ENCODE data around the gene GCGR. TPM values are rescaled to one million over a fixed set of nuclear protein-coding genes. Genes with fewer than 3 reads are reported as not detected.
"Not testable (repeated sequence)": the region's sequence is repeated elsewhere in the genome, so short reads cannot be mapped to it uniquely, and the experiment has no call there.

Gene GCGR
- total RNA-seq, 2 experiments from 2014 or later, result not detected

DNA sequence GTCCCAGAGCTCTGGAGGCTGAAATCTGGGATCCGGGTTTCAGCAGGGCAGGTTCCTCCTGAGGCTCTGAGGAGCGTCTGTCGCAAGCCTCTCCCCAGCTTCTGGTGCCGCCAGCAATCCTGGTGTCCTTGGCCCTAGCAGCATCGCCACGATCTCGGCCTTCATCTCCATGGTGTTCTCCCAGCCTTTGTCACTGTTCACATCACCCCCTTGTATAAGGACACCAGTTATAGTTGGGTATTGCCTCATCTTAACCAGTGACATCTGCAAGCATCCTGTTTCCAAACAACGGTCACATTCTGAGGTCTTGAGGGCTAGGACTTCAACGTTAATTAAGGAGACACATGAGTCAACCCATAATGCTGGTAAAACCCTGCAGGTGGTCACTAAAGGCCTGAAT lies 33.7 kb downstream of the GCGR start:
- intact Hi-C loops (cut with micrococcal nuclease; ENCODE audit: unreplicated experiment), result no loop called here
- no peaks in the 10 kb centered on the region for H4K20me1 ChIP-seq (ENCODE audit: insufficient read depth, low read length)
- no peaks in the 10 kb centered on the region for H3K9me3 ChIP-seq (ENCODE audit: low read length)
- no peak overlapping the region for H3K27ac ChIP-seq (ENCODE audit: low read depth, low read length, poor library complexity, severe bottlenecking)
- no peak for TF ChIP-seq EZH2phosphoT487 (IDR thresholded peaks at IDR 0.05; ENCODE audit: borderline replicate concordance, low read depth, low read length)
- TF ChIP-seq, protein P1, sequence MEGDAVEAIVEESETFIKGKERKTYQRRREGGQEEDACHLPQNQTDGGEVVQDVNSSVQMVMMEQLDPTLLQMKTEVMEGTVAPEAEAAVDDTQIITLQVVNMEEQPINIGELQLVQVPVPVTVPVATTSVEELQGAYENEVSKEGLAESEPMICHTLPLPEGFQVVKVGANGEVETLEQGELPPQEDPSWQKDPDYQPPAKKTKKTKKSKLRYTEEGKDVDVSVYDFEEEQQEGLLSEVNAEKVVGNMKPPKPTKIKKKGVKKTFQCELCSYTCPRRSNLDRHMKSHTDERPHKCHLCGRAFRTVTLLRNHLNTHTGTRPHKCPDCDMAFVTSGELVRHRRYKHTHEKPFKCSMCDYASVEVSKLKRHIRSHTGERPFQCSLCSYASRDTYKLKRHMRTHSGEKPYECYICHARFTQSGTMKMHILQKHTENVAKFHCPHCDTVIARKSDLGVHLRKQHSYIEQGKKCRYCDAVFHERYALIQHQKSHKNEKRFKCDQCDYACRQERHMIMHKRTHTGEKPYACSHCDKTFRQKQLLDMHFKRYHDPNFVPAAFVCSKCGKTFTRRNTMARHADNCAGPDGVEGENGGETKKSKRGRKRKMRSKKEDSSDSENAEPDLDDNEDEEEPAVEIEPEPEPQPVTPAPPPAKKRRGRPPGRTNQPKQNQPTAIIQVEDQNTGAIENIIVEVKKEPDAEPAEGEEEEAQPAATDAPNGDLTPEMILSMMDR (conservative IDR thresholded peaks at IDR 0.05; ENCODE audit: low read length), result no peak
- ChIA-PET CTCF (ENCODE audit: unreplicated experiment) (no interaction called here), POLR2A (no interaction called here)
- peaks cover 7% of the 10 kb centered on the region; the same call in 1 of the 2 replicates for H3K79me2 ChIP-seq (ENCODE audit: insufficient read depth, low read depth, low read length)
- H3K4me2 ChIP-seq (ENCODE audit: low read length), result no peak overlapping the region
- peaks cover 11% of the 10 kb centered on the region for H3K4me1 ChIP-seq (ENCODE audit: insufficient read depth, low read length, poor library complexity, severe bottlenecking)
- no peak overlapping the region for H2AFZ ChIP-seq (ENCODE audit: low read length)
- H3K9me2 ChIP-seq (ENCODE audit: insufficient read depth, low read length), result no peaks in the 10 kb centered on the region
- no peak overlapping the region for H3K4me3 ChIP-seq (ENCODE audit: low read depth, low read length, poor library complexity, severe bottlenecking)
- peaks cover 4% of the 10 kb centered on the region for H3K36me3 ChIP-seq (ENCODE audit: insufficient read depth, low read length)
- no TSS peak for BruUV-seq (replicated peaks)
- no peak for DNase-seq (ENCODE audit: low spot score)

DNA sequence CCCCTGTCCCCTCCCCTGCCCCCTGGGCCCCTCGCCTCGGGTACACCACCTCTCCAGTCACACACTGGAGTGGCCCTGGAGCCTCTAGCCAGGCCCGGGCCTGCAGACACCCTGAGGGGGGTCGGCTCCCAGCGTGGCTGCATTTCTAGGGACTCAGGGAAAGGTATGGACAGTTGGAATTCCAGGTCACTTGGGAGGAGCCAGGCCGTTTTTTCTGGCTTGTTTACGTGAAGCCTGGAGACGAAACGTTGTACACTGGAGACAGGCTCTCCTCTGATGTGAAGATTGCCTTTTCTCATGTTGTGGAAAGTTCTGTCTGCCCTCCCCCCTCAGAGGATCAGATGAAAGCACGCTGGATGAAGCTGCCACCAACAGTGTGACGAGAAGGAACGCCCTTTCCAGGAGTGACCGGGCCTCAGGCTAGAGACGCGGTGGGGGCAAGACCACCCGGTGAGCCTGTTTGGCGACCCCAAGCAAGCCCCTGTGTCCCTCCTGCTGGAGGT lies 34.9 kb downstream of the GCGR start:
- BruUV-seq (replicated peaks), result no TSS peak

GRCh38 chr17:81839301-81839700 lies 35.4 kb downstream of the GCGR start:
- no peak for DNase-seq (ENCODE audit: low spot score)
- intact Hi-C loops (cut with micrococcal nuclease; ENCODE audit: unreplicated experiment), result no loop called here
- CTCF ChIA-PET (ENCODE audit: unreplicated experiment), result no interaction called here
- Histone ChIP-seq H3K79me2 (ENCODE audit: insufficient read depth, low read depth, low read length) (no peaks in the 10 kb centered on the region), H3K27ac (ENCODE audit: low read depth, low read length, poor library complexity, severe bottlenecking) (no peak overlapping the region), H4K20me1 (ENCODE audit: insufficient read depth, low read length) (no peaks in the 10 kb centered on the region), H3K4me1 (ENCODE audit: insufficient read depth, low read length, poor library complexity, severe bottlenecking) (peaks cover 3% of the 10 kb centered on the region), H2AFZ (ENCODE audit: low read length) (no peak overlapping the region), H3K36me3 (ENCODE audit: insufficient read depth, low read length) (peaks cover 21% of the 10 kb centered on the region), H3K4me3 (ENCODE audit: low read depth, low read length, poor library complexity, severe bottlenecking) (no peak overlapping the region), H3K9me2 (ENCODE audit: insufficient read depth, low read length) (no peaks in the 10 kb centered on the region), H3K4me2 (ENCODE audit: low read length) (no peak overlapping the region), H3K9me3 (ENCODE audit: low read length) (no peaks in the 10 kb centered on the region)
- TF ChIP-seq EZH2phosphoT487 (IDR thresholded peaks at IDR 0.05; ENCODE audit: borderline replicate concordance, low read depth, low read length), result no peak
- POLR2A ChIA-PET, result interaction anchor here (1.5 kb wide), 1 partner anchor 15 kb away, joined by 4 read pairs; no protein-coding TSS in a partner anchor
- no TSS peak for BruUV-seq (replicated peaks)

More for the DNA sequence above, 34.9 kb downstream of the GCGR start:
- DNase-seq (ENCODE audit: low spot score), result no peak
- Histone ChIP-seq H3K4me1 (ENCODE audit: insufficient read depth, low read length, poor library complexity, severe bottlenecking) (peaks cover 8% of the 10 kb centered on the region), H3K27ac (ENCODE audit: low read depth, low read length, poor library complexity, severe bottlenecking) (no peak overlapping the region), H3K36me3 (ENCODE audit: insufficient read depth, low read length) (peaks cover 16% of the 10 kb centered on the region), H4K20me1 (ENCODE audit: insufficient read depth, low read length) (no peaks in the 10 kb centered on the region), H3K79me2 (ENCODE audit: insufficient read depth, low read depth, low read length) (peaks cover 1% of the 10 kb centered on the region; the same call in 1 of the 2 replicates), H3K4me3 (ENCODE audit: low read depth, low read length, poor library complexity, severe bottlenecking) (no peak overlapping the region), H3K4me2 (ENCODE audit: low read length) (no peak overlapping the region), H3K9me3 (ENCODE audit: low read length) (no peaks in the 10 kb centered on the region), H3K9me2 (ENCODE audit: insufficient read depth, low read length) (no peaks in the 10 kb centered on the region), H2AFZ (ENCODE audit: low read length) (no peak overlapping the region)
- intact Hi-C loops (cut with micrococcal nuclease; ENCODE audit: unreplicated experiment), result no loop called here
- TF ChIP-seq, protein P1 (conservative IDR thresholded peaks at IDR 0.05; ENCODE audit: low read length), result no peak
- TF ChIP-seq EZH2phosphoT487 (IDR thresholded peaks at IDR 0.05; ENCODE audit: borderline replicate concordance, low read depth, low read length), result no peak
- POLR2A ChIA-PET, result interaction anchor here (1.5 kb wide), 1 partner anchor 15 kb away, joined by 4 read pairs; no protein-coding TSS in a partner anchor
- CTCF ChIA-PET (ENCODE audit: unreplicated experiment), result no interaction called here

- POLR2A ChIA-PET, result interaction anchor here (0.7 to 1.5 kb wide), 2 partner anchors 14 to 525 kb away, joined by 3 to 4 read pairs; no protein-coding TSS in a partner anchor
- H3K27ac ChIP-seq (ENCODE audit: low read depth, low read length, poor library complexity, severe bottlenecking); H2AFZ ChIP-seq (ENCODE audit: low read length); DNase-seq (ENCODE audit: low spot score); H3K4me1 ChIP-seq (ENCODE audit: insufficient read depth, low read length, poor library complexity, severe bottlenecking); H3K9me2 ChIP-seq (ENCODE audit: insufficient read depth, low read length); H3K4me2 ChIP-seq (ENCODE audit: low read length); H3K9me3 ChIP-seq (ENCODE audit: low read length); H3K79me2 ChIP-seq (ENCODE audit: insufficient read depth, low read depth, low read length); H4K20me1 ChIP-seq (ENCODE audit: insufficient read depth, low read length); H3K4me3 ChIP-seq (ENCODE audit: low read depth, low read length, poor library complexity, severe bottlenecking); intact Hi-C loops (cut with micrococcal nuclease; ENCODE audit: unreplicated experiment); BruUV-seq (replicated peaks); CTCF ChIA-PET (ENCODE audit: unreplicated experiment): not testable (repeated sequence)
- H3K36me3 ChIP-seq (ENCODE audit: insufficient read depth, low read length), result peaks cover 28% of the 10 kb centered on the region
These were observed 36.1 kb downstream of the GCGR start for GRCh38 chr17:81840059-81840458.

Data from OCI-LY7 (cell line).